ENCODE measurements around the gene NMNAT3.

NMNAT3 gene

DNA sequence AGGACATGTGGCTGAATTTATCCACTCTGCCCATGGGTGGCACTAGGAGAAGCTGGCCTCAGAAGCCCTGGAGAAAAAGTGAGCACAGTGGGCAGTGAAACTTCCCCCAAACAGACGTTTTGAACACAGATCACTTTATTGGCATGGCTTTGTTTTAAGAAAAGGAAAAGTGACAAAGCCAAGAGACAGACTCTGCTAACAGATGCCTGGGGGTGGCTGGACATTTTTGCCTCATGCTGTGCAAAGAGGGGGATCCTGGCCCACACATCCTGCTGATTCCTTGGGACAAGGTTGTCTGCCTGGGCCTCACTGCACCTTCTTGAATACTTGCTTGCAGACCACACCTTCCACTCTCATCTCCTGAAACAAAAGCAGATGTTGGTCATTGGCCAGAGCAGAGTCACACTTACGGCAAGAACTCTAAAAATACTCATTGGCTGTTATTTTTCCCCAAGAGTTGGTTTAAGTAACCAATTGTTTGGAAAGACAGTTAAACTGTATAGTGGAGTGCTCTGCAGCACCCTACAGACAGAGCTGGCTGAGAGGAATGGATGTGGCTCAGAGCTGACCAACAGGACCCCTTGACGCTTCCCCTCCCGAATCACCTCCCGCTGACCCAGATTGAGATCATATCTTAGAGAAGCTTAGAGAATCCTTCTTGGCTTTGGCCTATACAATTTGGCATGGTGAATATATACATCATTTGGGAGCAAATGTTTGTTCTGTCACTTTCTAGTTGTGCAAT is 160.3 kb downstream of the NMNAT3 start:
- DNase-seq: no peak

DNA sequence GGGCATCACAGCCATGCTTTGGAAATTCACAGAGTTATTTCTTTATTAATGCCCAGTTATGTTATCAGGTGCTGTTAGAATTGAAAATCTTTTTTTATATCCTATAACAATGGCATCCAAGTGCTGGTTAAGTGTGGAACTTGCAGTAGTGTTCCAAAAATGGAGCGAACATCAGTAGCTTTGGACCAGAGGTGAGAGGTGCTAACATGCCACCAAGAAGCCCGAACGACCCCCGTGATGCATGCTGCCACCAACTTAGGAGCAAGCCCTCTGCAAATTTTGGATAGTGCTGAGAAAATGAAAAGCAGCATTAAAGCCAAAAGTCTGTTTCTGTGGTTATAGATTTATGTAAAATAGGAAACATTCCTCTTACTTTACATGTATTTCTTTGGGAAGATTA is 163.0 kb downstream of the NMNAT3 start:
- DNase-seq: no peak

Data from NCI-H226 (cell line).